SK-N-SH (cell line): ENCODE measurements around the gene RAMP1. TPM values are rescaled to one million over a fixed set of nuclear protein-coding genes. Genes with fewer than 3 reads are reported as not detected.

Source experiments
- CTCF ChIA-PET: fragments of 300-600, 350-600 bp; formaldehyde crosslinking; extraction: SDS; loops from one replicate; lab custom pipeline; 2021; lab: Yijun Ruan, JAX
- POLR2A ChIA-PET: fragments of 350-600 bp; sonication (Branson Sonifier 250); formaldehyde crosslinking; extraction: SDS; loops from one replicate; lab custom pipeline; 2020; ENCODE audit warnings: antibody characterized with exemption, inconsistent platforms; lab: Yijun Ruan, JAX
- DNase-seq: peaks from one replicate; pipeline ENCODE4 v3.0.0; 2012
- H2AFZ ChIP-seq: fragments of 200-600 bp; sonication (generic); 2 replicates; pipeline ENCODE4 v1.8.1; 2016; ENCODE audit warnings: antibody characterized with exemption, mild to moderate bottlenecking, low read depth
- H3F3A ChIP-seq: fragments of 200-600 bp; sonication (generic); replicated peaks from 2 replicates; pipeline ENCODE3; 2016; ENCODE audit warnings: antibody characterized with exemption, mild to moderate bottlenecking; ENCODE audit not compliant: insufficient read depth
- H3K27ac ChIP-seq, 2 experiments: fragments of 200-500 bp in 1 of 2; fragments of 200-600 bp in 1 of 2; sonication (Bioruptor generic) in 1 of 2; sonication (generic), shearing (Covaris generic) in 1 of 2; 2 replicates each; pipeline versions ENCODE4 v1.5.1 to v1.6.1; 2014 to 2016; ENCODE audit warnings: low read depth in 2 of 2, inconsistent platforms in 1 of 2, low read length in 1 of 2, mild to moderate bottlenecking in 1 of 2, mixed read lengths in 1 of 2
- H3K27me3 ChIP-seq: fragments of 200-600 bp; sonication (generic), shearing (Covaris generic); 2 replicates; pipeline ENCODE4 v1.6.1; 2016; ENCODE audit warnings: mixed run types; ENCODE audit not compliant: insufficient read depth
- H3K36me3 ChIP-seq, 2 experiments: fragments of 200-500 bp in 1 of 2; fragments of 200-600 bp in 1 of 2; sonication (Bioruptor generic) in 1 of 2; sonication (generic) in 1 of 2; replicated peaks in 1 of 2; 2 replicates each; pipeline versions ENCODE3 to v1.5.1; 2014 to 2016; ENCODE audit warnings: low read length in 1 of 2, mild to moderate bottlenecking in 1 of 2; ENCODE audit not compliant: insufficient read depth in 2 of 2, control insufficient read depth in 1 of 2
- H3K4me1 ChIP-seq, 2 experiments: fragments of 200-500 bp in 1 of 2; fragments of 200-600 bp in 1 of 2; sonication (Bioruptor generic) in 1 of 2; sonication (generic), shearing (Covaris generic) in 1 of 2; 2 replicates each; pipeline versions ENCODE4 v1.5.1 to v1.6.1; 2014 to 2016; ENCODE audit warnings: low read depth in 1 of 2, low read length in 1 of 2, mixed run types in 1 of 2; ENCODE audit not compliant: insufficient read depth in 2 of 2, control insufficient read depth in 1 of 2
- H3K4me2 ChIP-seq: fragments of 200-600 bp; sonication (generic), shearing (Covaris generic); 2 replicates; pipeline ENCODE4 v1.6.1; 2017; ENCODE audit warnings: mixed run types
- H3K4me3 ChIP-seq, 2 experiments: fragments of 200-500 bp in 1 of 2; fragments of 200-600 bp in 1 of 2; sonication (Bioruptor generic) in 1 of 2; sonication (generic), shearing (Covaris generic) in 1 of 2; 2 replicates each; pipeline versions ENCODE4 v1.5.1 to v1.8.1; 2014 to 2016; ENCODE audit warnings: low read depth in 2 of 2, inconsistent platforms in 1 of 2, low read length in 1 of 2, mild to moderate bottlenecking in 1 of 2, mixed read lengths in 1 of 2, moderate library complexity in 1 of 2
- H3K79me2 ChIP-seq: fragments of 200-600 bp; sonication (generic); 2 replicates; pipeline ENCODE4 v1.8.1; 2017; ENCODE audit warnings: mild to moderate bottlenecking; ENCODE audit not compliant: insufficient read depth
- H3K9ac ChIP-seq: fragments of 200-600 bp; sonication (generic); 2 replicates; pipeline ENCODE4 v1.6.1; 2017; ENCODE audit warnings: mixed run types
- H3K9me2 ChIP-seq: fragments of 200-600 bp; sonication (generic); 2 replicates; pipeline ENCODE4 v1.6.1; 2017; ENCODE audit warnings: mixed run types
- H3K9me3 ChIP-seq: fragments of 200-600 bp; sonication (generic); 2 replicates; pipeline ENCODE4 v1.6.1; 2017; ENCODE audit warnings: mixed run types, mild to moderate bottlenecking, moderate library complexity
- H4K20me1 ChIP-seq: fragments of 200-600 bp; sonication (generic); 2 replicates; pipeline ENCODE4 v1.6.1; 2017; ENCODE audit warnings: mild to moderate bottlenecking, mixed run types; ENCODE audit not compliant: insufficient read depth
- CHD2 ChIP-seq: fragments of 150-350 bp; IDR thresholded peaks from 2 replicates; pipeline ENCODE4 v1.6.1; 2018; ENCODE audit warnings: low read length; ENCODE audit not compliant: partially characterized antibody
- CTCF ChIP-seq: fragments of 200-600 bp; sonication (generic); IDR thresholded peaks from 2 replicates; pipeline ENCODE4 v1.6.1; 2017; ENCODE audit warnings: antibody characterized with exemption, mild to moderate bottlenecking, moderate library complexity
- ELF1 ChIP-seq: IDR thresholded peaks from 2 replicates; pipeline ENCODE4 v1.4.0; 2012
- FOXJ3 ChIP-seq: sonication (generic); formaldehyde crosslinking; IDR thresholded peaks from 2 replicates; pipeline ENCODE4 v1.5.1; 2020; ENCODE audit warnings: mild to moderate bottlenecking, missing genetic modification reagents
- GATA2 ChIP-seq: sonication (generic); formaldehyde crosslinking; IDR thresholded peaks from 2 replicates; pipeline ENCODE4 v1.5.0; 2020; ENCODE audit warnings: mild to moderate bottlenecking, missing genetic modification reagents
- IRF3 ChIP-seq: fragments of 150-350 bp; IDR thresholded peaks from 2 replicates; pipeline ENCODE4 v1.6.1; 2016; ENCODE audit warnings: mild to moderate bottlenecking, low read depth, low read length
- MEF2A ChIP-seq: IDR thresholded peaks from 2 replicates; pipeline ENCODE4 v1.4.0; 2012; ENCODE audit warnings: low read depth, borderline replicate concordance
- POLR2AphosphoS5 ChIP-seq: IDR thresholded peaks from 2 replicates; pipeline ENCODE4 v1.6.1; 2012; ENCODE audit warnings: low read depth, low read length
- RAD21 ChIP-seq: IDR thresholded peaks from 2 replicates; pipeline ENCODE4 v1.6.1; 2012; ENCODE audit warnings: mild to moderate bottlenecking, low read length
- REST ChIP-seq: IDR thresholded peaks from 2 replicates; pipeline ENCODE4 v1.6.1; 2012; ENCODE audit warnings: mild to moderate bottlenecking, low read depth, low read length, moderate library complexity
- RFX5 ChIP-seq: IDR thresholded peaks from 2 replicates; pipeline ENCODE4 v1.6.1; 2012; ENCODE audit warnings: mild to moderate bottlenecking, improper control_type of control experiment, low read length
- SMC3 ChIP-seq: IDR thresholded peaks from 2 replicates; pipeline ENCODE4 v1.6.1; 2012; ENCODE audit warnings: low read depth, low read length, improper control_type of control experiment
- TCF12 ChIP-seq: IDR thresholded peaks from 2 replicates; pipeline ENCODE4 v1.4.0; 2012
- TEAD4 ChIP-seq: IDR thresholded peaks from 2 replicates; pipeline ENCODE4 v1.4.0; 2012; ENCODE audit warnings: mild to moderate bottlenecking, borderline replicate concordance; ENCODE audit not compliant: insufficient read depth
- USF1 ChIP-seq: IDR thresholded peaks from 2 replicates; pipeline ENCODE4 v1.4.0; 2012; ENCODE audit warnings: low read depth, borderline replicate concordance
- USF2 ChIP-seq: fragments of 150-350 bp; IDR thresholded peaks from 2 replicates; pipeline ENCODE4 v1.6.1; 2017; ENCODE audit warnings: antibody characterized with exemption, low read length, low read depth, borderline replicate concordance
- YY1 ChIP-seq: IDR thresholded peaks from 2 replicates; pipeline ENCODE4 v1.4.0; 2012; ENCODE audit warnings: low read depth, mild to moderate bottlenecking
- WGBS: methylation state at CpG from one replicate; pipeline ENCODE4 v1.1.6; 2017; ENCODE audit warnings: low lambda C conversion rate; 5-methylcytosine and 5-hydroxymethylcytosine counted together
- polyA plus RNA-seq, 3 experiments: library from polyadenylated mRNA; depleted of rRNA; stranded (reverse); fragments of >200 nt; gene quantifications; 2 replicates each; pipeline ENCODE4 v1.2.3, GENCODE V29; 2012

The RAMP1 gene
- polyA plus RNA-seq, 1 of the 3 experiments (the other 2 are of a cell fraction) = 27.9 TPM

- 85% methylated on average over 3 of the region's 3 CpGs for WGBS
Measured at GRCh38 chr2:237827421-237827987, 31.9 kb upstream of the RAMP1 start.

More at GRCh38 chr2:237827421-237827987, 31.9 kb upstream of the RAMP1 start:
- ChIA-PET CTCF (interaction anchor here (0.6 to 1.9 kb wide), 6 partner anchors 9 to 436 kb away, joined by 3 to 5 read pairs (median 4); no protein-coding TSS in a partner anchor), POLR2A (no interaction called here)
- Histone ChIP-seq H3K9me3 (no peaks in the 10 kb centered on the region), H3K9ac (no peak overlapping the region), H3F3A (no peaks in the 10 kb centered on the region), H2AFZ (no peak overlapping the region), H3K4me3 (no peak overlapping the region), H3K79me2 (no peaks in the 10 kb centered on the region), H3K9me2 (0 out of 2 replicates have a peak, but pooled peaks cover 2% of the 10 kb centered on the region), H3K4me2 (no peak overlapping the region), H3K36me3 (no peaks in the 10 kb centered on the region), H3K27ac (no peak overlapping the region)
- DNase-seq = no peak
- TF ChIP-seq FOXJ3 (CRISPR knock-in tag) (no peak), TCF12 (no peak), TEAD4 (no peak), YY1 (no peak), CHD2 (no peak), RFX5 (no peak), ELF1 (no peak), CTCF (no peak), RAD21 (no peak), USF2 (no peak), IRF3 (no peak), USF1 (no peak), MEF2A (no peak), SMC3 (no peak), GATA2 (no peak), POLR2AphosphoS5 (no peak), REST (no peak)
- TF ChIP-seq, all 33 proteins: peak for 0
- no peaks in the 10 kb centered on the region for H3K27me3 ChIP-seq
- no peaks in the 10 kb centered on the region; a peak in 1 of 4 replicates for H3K4me1 ChIP-seq
- no peaks in the 10 kb centered on the region for H4K20me1 ChIP-seq
